ENCODE measurements around the gene RNF208. TPM values are rescaled to one million over a fixed set of nuclear protein-coding genes. Genes with fewer than 3 reads are reported as not detected.
A peak's percentile ranks its signal among the peaks of the same experiment; 100 is the strongest.

Gene RNF208
- total RNA-seq (1 to 10 TPM in 1 of 2 experiments, under 1 TPM in 1; 0.91 to 1.7 TPM), polyA plus RNA-seq (not detected), total RNA-seq (0 to 0.74 (median 0.39) reads per million in 6 experiments)

- H3K9me3 Mint-ChIP-seq: no peaks in the 10 kb centered on the region
- H3K27me3 Mint-ChIP-seq: peaks cover 0 to 3% (median under 1%) of the 10 kb centered on the region in 5 donors
- peak within 1 kb of the TSS; percentile 73 to 89 (median 82) for H3K4me3 Mint-ChIP-seq
- H3K4me1 Mint-ChIP-seq: peaks cover 2 to 12% (median 8%) of the 10 kb centered on the region in 4 donors
- ATAC-seq: no peak
- POLR2A ChIA-PET: interaction anchor here (0.6 to 6.4 kb wide), 25 partner anchors 8 to 494 kb away, joined by 3 to 85 read pairs (median 6); partner anchors contain the start of genes ANAPC2, EHMT1, MAN1B1 and NDOR1
- peak within 1 kb of the TSS in 9 of 10 donors; percentile 60 to 92 (median 79) for H3K27ac Mint-ChIP-seq
- no peaks in the 10 kb centered on the region for H3K36me3 Mint-ChIP-seq
- DNase-seq: peak in 3 of 10 donors; percentile 26 to 37 (median 30)
Measured at GRCh38 chr9:137222190-137223077, at the start of gene RNF208. Gene RNF208, minus strand, starts transcription at chr9:137222240. Its CDS starts 1,028 bp downstream, at chr9:137221212.

GRCh38 chr9:137271696-137272076 is 49.6 kb upstream of the RNF208 start:
- Mint-ChIP-seq H3K36me3 (peaks cover 0 to 42% (median 18%) of the 10 kb centered on the region in 3 donors), H3K27ac (peak overlapping the region in 3 of 10 donors; percentile 37 to 76 (median 48)), H3K27me3 (peaks cover 0 to 20% (median 10%) of the 10 kb centered on the region in 5 donors), H3K9me3 (no peaks in the 10 kb centered on the region), H3K4me3 (peak overlapping the region in 8 of 10 donors; percentile 18 to 66 (median 56)), H3K4me1 (peaks cover 19 to 41% (median 24%) of the 10 kb centered on the region in 4 donors)
- no peak for DNase-seq
- no peak for ATAC-seq
- POLR2A ChIA-PET: interaction anchor here (0.7 to 1.9 kb wide), 2 partner anchors 16 to 48 kb away, joined by 6 read pairs; partner anchors contain the start of gene NELFB

GRCh38 chr9:137270929-137271695 is 49.1 kb upstream of the RNF208 start:
- peak overlapping the region in 9 of 10 donors; percentile 7 to 66 (median 55) for H3K4me3 Mint-ChIP-seq
- peak overlapping the region in 4 of 10 donors; percentile 20 to 76 (median 42) for H3K27ac Mint-ChIP-seq
- peaks cover 0 to 18% (median 8%) of the 10 kb centered on the region in 5 donors for H3K27me3 Mint-ChIP-seq
- H3K9me3 Mint-ChIP-seq: no peaks in the 10 kb centered on the region
- H3K36me3 Mint-ChIP-seq: peaks cover 0 to 42% (median 21%) of the 10 kb centered on the region in 3 donors
- ATAC-seq: peak; percentile 86 to 93
- H3K4me1 Mint-ChIP-seq: peaks cover 16 to 38% (median 22%) of the 10 kb centered on the region in 4 donors
- POLR2A ChIA-PET: interaction anchor here (0.7 to 1.9 kb wide), 3 partner anchors 10 to 48 kb away, joined by 4 to 6 read pairs (median 6); partner anchors contain the start of gene NELFB
- peak in 8 of 10 donors; percentile 37 to 70 (median 57) for DNase-seq

GRCh38 chr9:137269231-137269772 is 47.3 kb upstream of the RNF208 start:
- POLR2A ChIA-PET: no interaction called here
- DNase-seq: no peak
- H3K4me1 Mint-ChIP-seq: peaks cover 9 to 21% (median 15%) of the 10 kb centered on the region in 4 donors
- peaks cover 0 to under 1% (median 0%) of the 10 kb centered on the region in 5 donors for H3K27me3 Mint-ChIP-seq
- H3K36me3 Mint-ChIP-seq: peaks cover 0 to 49% (median 23%) of the 10 kb centered on the region in 3 donors
- H3K4me3 Mint-ChIP-seq: no peak overlapping the region
- H3K27ac Mint-ChIP-seq: no peak overlapping the region
- H3K9me3 Mint-ChIP-seq: no peaks in the 10 kb centered on the region
- ATAC-seq: no peak

GRCh38 chr9:137268538-137269201 is 46.6 kb upstream of the RNF208 start:
- no peaks in the 10 kb centered on the region for H3K9me3 Mint-ChIP-seq
- peak overlapping the region in 2 of 10 donors; percentile 12 to 24 for H3K27ac Mint-ChIP-seq
- peaks cover 0 to 54% (median 23%) of the 10 kb centered on the region in 3 donors for H3K36me3 Mint-ChIP-seq
- DNase-seq (no peak), ATAC-seq (no peak)
- H3K4me1 Mint-ChIP-seq: peaks cover 9 to 21% (median 15%) of the 10 kb centered on the region in 4 donors
- no peak overlapping the region for H3K4me3 Mint-ChIP-seq
- H3K27me3 Mint-ChIP-seq: no peaks in the 10 kb centered on the region
- POLR2A ChIA-PET: no interaction called here

- Mint-ChIP-seq H3K27ac (no peak overlapping the region), H3K4me1 (peaks cover 9 to 21% (median 15%) of the 10 kb centered on the region in 4 donors), H3K36me3 (peaks cover 0 to 53% (median 23%) of the 10 kb centered on the region in 3 donors), H3K27me3 (no peaks in the 10 kb centered on the region), H3K9me3 (no peaks in the 10 kb centered on the region), H3K4me3 (no peak overlapping the region)
- ATAC-seq: no peak
- no peak for DNase-seq
- POLR2A ChIA-PET: interaction anchor here (1.1 kb wide), 1 partner anchor 26 kb away, joined by 3 read pairs; no protein-coding TSS in a partner anchor
Measured at GRCh38 chr9:137267933-137268355, 45.9 kb upstream of the RNF208 start.

GRCh38 chr9:137266585-137267453 is 44.8 kb upstream of the RNF208 start:
- POLR2A ChIA-PET: interaction anchor here (0.9 to 1.4 kb wide), 3 partner anchors 25 to 30 kb away, joined by 3 read pairs; no protein-coding TSS in a partner anchor
- no peak overlapping the region for H3K4me3 Mint-ChIP-seq
- DNase-seq (no peak), ATAC-seq (no peak)
- H3K4me1 Mint-ChIP-seq: peaks cover 9 to 21% (median 13%) of the 10 kb centered on the region in 4 donors
- H3K36me3 Mint-ChIP-seq: peaks cover 0 to 57% (median 23%) of the 10 kb centered on the region in 3 donors
- no peak overlapping the region for H3K27ac Mint-ChIP-seq
- no peaks in the 10 kb centered on the region for H3K27me3 Mint-ChIP-seq
- H3K9me3 Mint-ChIP-seq: no peaks in the 10 kb centered on the region

- ATAC-seq: no peak
- H3K4me1 Mint-ChIP-seq: peaks cover 7 to 15% (median 9%) of the 10 kb centered on the region in 4 donors
- H3K9me3 Mint-ChIP-seq: no peaks in the 10 kb centered on the region
- DNase-seq: no peak
- no peaks in the 10 kb centered on the region for H3K27me3 Mint-ChIP-seq
- no peak overlapping the region for H3K27ac Mint-ChIP-seq
- POLR2A ChIA-PET: interaction anchor here (1.2 to 1.4 kb wide), 2 partner anchors 10 to 28 kb away, joined by 3 to 4 read pairs; no protein-coding TSS in a partner anchor
- peaks cover 0 to 60% (median 26%) of the 10 kb centered on the region in 3 donors for H3K36me3 Mint-ChIP-seq
- H3K4me3 Mint-ChIP-seq: no peak overlapping the region
Measured at GRCh38 chr9:137266162-137266527, 44.1 kb upstream of the RNF208 start.

- Mint-ChIP-seq H3K27me3 (no peaks in the 10 kb centered on the region), H3K27ac (no peak overlapping the region)
Measured at GRCh38 chr9:137265496-137266161, 43.6 kb upstream of the RNF208 start.

GRCh38 chr9:137264067-137264466 is 42.0 kb upstream of the RNF208 start:
- Mint-ChIP-seq H3K4me3 (no peak overlapping the region), H3K9me3 (no peaks in the 10 kb centered on the region), H3K27ac (peak overlapping the region in 1 of 10 donors; percentile 48), H3K4me1 (peaks cover 2 to 5% (median 4%) of the 10 kb centered on the region in 4 donors), H3K27me3 (no peaks in the 10 kb centered on the region), H3K36me3 (peaks cover 0 to 54% (median 18%) of the 10 kb centered on the region in 3 donors)
- POLR2A ChIA-PET: no interaction called here
- ATAC-seq: no peak
- DNase-seq: no peak

More at GRCh38 chr9:137265496-137266161, 43.6 kb upstream of the RNF208 start:
- H3K4me3 Mint-ChIP-seq: no peak overlapping the region
- H3K36me3 Mint-ChIP-seq: peaks cover 0 to 62% (median 26%) of the 10 kb centered on the region in 3 donors
- POLR2A ChIA-PET: interaction anchor here (1.2 to 1.4 kb wide), 3 partner anchors 9 to 28 kb away, joined by 3 to 4 read pairs (median 4); no protein-coding TSS in a partner anchor
- DNase-seq (no peak), ATAC-seq (no peak)
- no peaks in the 10 kb centered on the region for H3K9me3 Mint-ChIP-seq
- peaks cover 5 to 13% (median 8%) of the 10 kb centered on the region in 4 donors for H3K4me1 Mint-ChIP-seq

Measured in naive thymus-derived CD8-positive, alpha-beta T cell (primary cell).